BJ (cell line): Measurements from ENCODE around the gene RBMS2. TPM values are rescaled to one million over a fixed set of nuclear protein-coding genes. Genes with fewer than 3 reads are reported as not detected.

ENCODE experiments used
- CTCF ChIA-PET: fragments of 350-600 bp; formaldehyde crosslinking; extraction: SDS; loops from one replicate; lab custom pipeline; 2021; ENCODE audit warnings: antibody characterized with exemption, inconsistent platforms; lab: Yijun Ruan, JAX
- POLR2A ChIA-PET: fragments of 300-600 bp; sonication (Branson Sonifier 250); formaldehyde crosslinking; extraction: SDS; loops from one replicate; lab custom pipeline; 2021; ENCODE audit warnings: antibody characterized with exemption; lab: Charles Lee
- DNase-seq: peaks from one replicate; pipeline ENCODE4 v3.0.0-alpha.2; 2011; ENCODE audit warnings: low read depth
- H3K27me3 ChIP-seq: 2 replicates; pipeline ENCODE4 v1.6.0; 2011; ENCODE audit warnings: low read length; ENCODE audit not compliant: control insufficient read depth, insufficient read depth
- H3K36me3 ChIP-seq: 2 replicates; pipeline ENCODE4 v1.5.1; 2011; ENCODE audit warnings: low read length; ENCODE audit not compliant: control insufficient read depth, insufficient read depth
- H3K4me3 ChIP-seq: 2 replicates; pipeline ENCODE4 v1.5.1; 2011; ENCODE audit warnings: low read depth, mild to moderate bottlenecking, control low read depth, low read length
- polyA plus RNA-seq: library from polyadenylated mRNA; depleted of rRNA; stranded (reverse); fragments of >200 nt; gene quantifications from 2 replicates; pipeline ENCODE4 v1.2.3, GENCODE V29; 2011
- TF ChIP-seq, protein P1 (sequence below): IDR thresholded peaks from 2 replicates; pipeline ENCODE4 v1.5.1; 2011; ENCODE audit warnings: low read depth, mild to moderate bottlenecking, control low read depth, inconsistent platforms, low read length, moderate library complexity; ENCODE audit not compliant: insufficient read depth

RBMS2 gene
- polyA plus RNA-seq, 1 experiment: 67.9 TPM

DNA sequence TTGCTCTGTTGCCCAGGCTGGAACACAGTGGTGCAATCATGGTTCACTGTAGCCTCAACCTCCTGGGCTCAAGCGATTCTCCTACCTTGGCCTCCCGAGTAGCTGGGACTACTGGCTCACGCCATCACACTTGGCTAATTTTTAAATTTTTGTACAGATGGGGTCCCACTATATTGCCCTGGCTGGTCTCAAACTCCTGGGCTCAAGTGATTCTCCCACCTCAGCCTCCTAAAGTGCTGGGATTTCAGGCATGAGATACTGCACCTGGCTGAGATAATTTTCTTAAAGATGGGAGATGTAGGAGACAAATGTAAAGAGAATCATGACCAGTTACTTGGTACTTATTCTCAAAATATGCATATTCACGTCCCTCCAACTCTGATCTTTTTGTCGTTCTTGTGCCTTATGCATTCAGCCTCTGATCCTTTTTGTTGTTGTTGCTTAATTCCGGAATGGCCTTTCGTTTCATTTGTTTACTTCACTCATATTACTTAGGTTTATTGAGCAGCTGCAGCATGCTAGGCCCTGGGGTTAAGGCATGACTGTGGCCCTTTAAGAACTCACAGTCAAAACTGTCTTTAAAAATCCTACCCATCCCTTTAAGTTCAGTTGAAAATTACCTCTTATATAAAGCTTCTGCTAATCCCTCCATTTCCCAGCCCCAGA is 8.9 kb downstream of the RBMS2 start:
- no peak for DNase-seq
- CTCF ChIA-PET: interaction anchor here (0.9 to 1.6 kb wide), 4 partner anchors 9 to 42 kb away, joined by 3 to 7 read pairs (median 6); partner anchors contain the start of gene RBMS2
- Histone ChIP-seq H3K4me3 (no peak overlapping the region), H3K27me3 (no peaks in the 10 kb centered on the region), H3K36me3 (no peaks in the 10 kb centered on the region)
- TF ChIP-seq, protein P1, sequence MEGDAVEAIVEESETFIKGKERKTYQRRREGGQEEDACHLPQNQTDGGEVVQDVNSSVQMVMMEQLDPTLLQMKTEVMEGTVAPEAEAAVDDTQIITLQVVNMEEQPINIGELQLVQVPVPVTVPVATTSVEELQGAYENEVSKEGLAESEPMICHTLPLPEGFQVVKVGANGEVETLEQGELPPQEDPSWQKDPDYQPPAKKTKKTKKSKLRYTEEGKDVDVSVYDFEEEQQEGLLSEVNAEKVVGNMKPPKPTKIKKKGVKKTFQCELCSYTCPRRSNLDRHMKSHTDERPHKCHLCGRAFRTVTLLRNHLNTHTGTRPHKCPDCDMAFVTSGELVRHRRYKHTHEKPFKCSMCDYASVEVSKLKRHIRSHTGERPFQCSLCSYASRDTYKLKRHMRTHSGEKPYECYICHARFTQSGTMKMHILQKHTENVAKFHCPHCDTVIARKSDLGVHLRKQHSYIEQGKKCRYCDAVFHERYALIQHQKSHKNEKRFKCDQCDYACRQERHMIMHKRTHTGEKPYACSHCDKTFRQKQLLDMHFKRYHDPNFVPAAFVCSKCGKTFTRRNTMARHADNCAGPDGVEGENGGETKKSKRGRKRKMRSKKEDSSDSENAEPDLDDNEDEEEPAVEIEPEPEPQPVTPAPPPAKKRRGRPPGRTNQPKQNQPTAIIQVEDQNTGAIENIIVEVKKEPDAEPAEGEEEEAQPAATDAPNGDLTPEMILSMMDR: no peak
- POLR2A ChIA-PET: no interaction called here

DNA sequence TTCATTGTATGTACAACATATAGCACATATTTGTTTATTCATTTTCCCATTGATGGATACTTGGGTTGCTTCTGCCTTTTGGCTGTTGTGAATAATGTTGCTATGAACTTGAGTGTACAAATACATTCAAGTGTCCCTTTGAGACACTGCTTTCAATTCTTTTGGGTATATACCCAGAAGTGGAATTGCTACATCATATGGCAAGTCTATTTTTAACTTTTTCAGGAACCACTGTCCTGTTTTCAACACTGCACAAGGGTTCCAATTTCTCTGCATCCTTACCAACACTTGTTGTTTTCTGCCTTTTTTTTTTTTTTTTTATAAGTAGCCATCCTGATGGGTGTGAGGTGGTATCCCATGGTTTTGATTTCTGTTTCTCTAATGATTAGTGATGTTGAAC is 15.9 kb downstream of the RBMS2 start:
- DNase-seq: no peak
- ChIA-PET POLR2A (no interaction called here), CTCF (no interaction called here)
- no peak overlapping the region for H3K4me3 ChIP-seq
- H3K27me3 ChIP-seq: no peaks in the 10 kb centered on the region
- no peaks in the 10 kb centered on the region for H3K36me3 ChIP-seq
- TF ChIP-seq, protein P1: no peak

DNA sequence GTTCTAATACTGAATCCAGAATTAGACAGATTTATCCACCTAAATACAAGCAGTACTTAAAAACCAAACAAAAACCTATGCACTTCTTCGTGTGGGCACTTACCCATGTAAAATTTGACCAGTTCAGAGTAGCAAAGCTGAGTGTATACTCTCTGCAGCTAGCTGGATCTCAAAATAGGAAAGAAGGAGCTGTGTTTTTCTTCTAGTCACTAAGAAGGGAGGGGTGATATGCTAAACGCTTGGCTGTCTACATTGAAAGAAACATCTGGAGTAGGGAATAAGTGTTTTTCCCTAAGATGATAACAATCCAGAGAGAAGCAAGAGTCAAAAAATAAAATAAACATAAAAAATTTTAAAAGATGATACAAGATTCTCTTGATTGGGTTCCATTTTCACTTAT is 20.0 kb downstream of the RBMS2 start:
- TF ChIP-seq, protein P1: no peak
- H3K27me3 ChIP-seq: no peaks in the 10 kb centered on the region
- no peaks in the 10 kb centered on the region for H3K36me3 ChIP-seq
- POLR2A ChIA-PET: no interaction called here
- CTCF ChIA-PET: interaction anchor here (1.6 to 1.9 kb wide), 3 partner anchors 11 to 28 kb away, joined by 4 to 6 read pairs (median 5); no protein-coding TSS in a partner anchor
- DNase-seq: no peak
- no peak overlapping the region for H3K4me3 ChIP-seq

DNA sequence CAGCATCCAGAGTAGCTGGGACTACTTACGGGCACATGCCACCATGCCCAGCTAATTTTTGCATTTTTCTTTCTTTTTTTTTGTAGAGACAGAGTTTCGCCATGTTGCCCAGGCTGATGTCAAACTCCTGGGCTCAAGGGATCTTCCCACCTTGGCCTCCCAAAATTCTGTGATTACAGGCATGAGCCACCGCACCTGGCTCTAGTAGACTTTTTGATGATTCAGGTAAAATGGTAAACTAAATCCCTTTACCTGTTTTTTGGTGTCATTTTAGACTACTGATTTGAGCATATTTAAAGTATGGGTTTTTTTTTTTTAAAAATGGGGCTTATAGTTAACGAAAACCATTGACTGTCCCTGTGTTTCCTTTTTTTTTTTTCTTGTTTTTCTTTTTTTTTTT is 20.5 kb downstream of the RBMS2 start:
- ChIA-PET CTCF (no interaction called here), POLR2A (no interaction called here)
- DNase-seq: no peak
- TF ChIP-seq, protein P1: no peak
- Histone ChIP-seq H3K36me3 (no peaks in the 10 kb centered on the region), H3K4me3 (no peak overlapping the region), H3K27me3 (no peaks in the 10 kb centered on the region)

DNA sequence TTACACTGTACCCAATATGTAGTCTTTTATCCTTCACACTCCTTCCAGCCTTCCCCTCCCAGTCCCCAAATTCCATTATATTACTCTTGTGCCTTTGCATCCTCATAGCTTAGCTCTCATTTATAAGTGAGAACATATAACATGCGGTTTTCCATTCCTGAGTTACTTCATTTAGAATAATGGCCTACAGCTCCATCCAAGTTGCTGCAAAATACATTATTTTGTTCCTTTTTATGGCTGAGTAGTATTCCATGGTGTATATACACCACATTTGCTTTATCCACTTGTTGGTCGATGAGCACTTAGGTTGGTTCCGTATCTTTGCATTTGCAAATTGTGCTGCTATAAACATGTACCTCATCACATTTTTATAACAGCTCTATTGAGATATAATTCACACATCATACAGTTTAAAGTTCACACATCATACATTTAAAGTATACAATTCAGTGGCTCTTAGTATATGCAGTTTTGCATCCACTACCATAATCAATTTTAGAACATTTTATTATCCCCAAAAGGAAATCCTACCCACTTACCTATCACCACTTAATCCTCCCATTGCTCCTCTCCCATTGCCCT is 23.5 kb downstream of the RBMS2 start:
- ChIA-PET CTCF (interaction anchor here (1.2 kb wide), 1 partner anchor 10 kb away, joined by 5 read pairs; no protein-coding TSS in a partner anchor), POLR2A (no interaction called here)
- TF ChIP-seq, protein P1: no peak
- H3K36me3 ChIP-seq: no peaks in the 10 kb centered on the region
- no peaks in the 10 kb centered on the region for H3K27me3 ChIP-seq
- no peak overlapping the region for H3K4me3 ChIP-seq
- DNase-seq: no peak
